Measurements from ENCODE around the gene PDE11A. TPM values are rescaled to one million over a fixed set of nuclear protein-coding genes. Genes with fewer than 3 reads are reported as not detected.

The PDE11A gene
- total RNA-seq, 4 donors from 2014 or later: under 0.01 to 0.58 (median under 0.01) TPM; not detected in 1

DNA sequence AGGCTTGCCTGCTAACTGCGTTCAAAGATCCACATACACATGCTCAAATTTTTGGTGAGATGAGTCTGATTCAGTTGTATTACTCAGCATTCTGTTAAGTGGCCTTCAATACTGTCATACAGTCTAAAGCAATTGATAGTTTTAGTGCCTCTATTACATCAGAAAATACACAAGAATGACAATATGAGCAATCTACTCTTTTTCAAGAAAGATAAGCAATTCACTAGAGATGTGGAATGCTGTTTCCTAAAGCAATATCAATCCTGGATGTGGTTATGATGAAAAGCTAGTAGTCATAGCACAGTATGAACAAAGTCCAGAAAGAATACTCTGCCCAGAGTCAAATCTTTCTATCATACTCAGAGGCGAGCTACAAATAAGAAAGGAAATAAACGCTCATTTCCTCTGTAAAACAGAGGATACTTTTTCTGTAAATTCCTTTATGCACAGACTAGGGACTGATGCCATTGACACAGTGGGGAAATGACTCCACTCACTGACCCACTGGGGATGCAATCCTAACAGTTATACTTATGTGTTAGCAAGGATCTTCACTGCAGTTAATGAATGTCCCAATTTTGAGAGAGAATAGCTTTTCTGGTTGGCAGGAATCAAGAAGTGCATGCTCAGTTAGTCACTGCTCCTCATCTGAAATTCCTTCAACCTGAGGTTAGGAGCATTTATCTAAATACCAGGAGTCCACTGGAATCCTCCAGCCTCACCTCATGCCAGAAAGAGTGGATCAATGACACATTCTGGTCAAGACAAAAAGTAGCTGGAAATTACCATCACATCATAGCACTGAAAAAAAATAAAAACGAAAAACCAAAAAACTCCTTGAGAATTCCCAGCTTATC, 83.3 kb downstream of the PDE11A start:
- DNase-seq (ENCODE audit: extremely low spot score): no peak
- H3K27me3 ChIP-seq: peaks cover 0 to 6% (median 0%) of the 10 kb centered on the region in 4 donors
- no peak overlapping the region for H3K4me3 ChIP-seq
- intact Hi-C loops (cut with DNase I): no loop called here
- no peaks in the 10 kb centered on the region for H3K4me1 ChIP-seq
- H3K27ac ChIP-seq (replicated peaks in 1 of 4): no peak overlapping the region
- WGBS: 74% methylated on average over 4 of the region's 4 CpGs
- TF ChIP-seq POLR2A (IDR thresholded peaks at IDR 0.05; ENCODE audit: low read depth) (no peak), POLR2AphosphoS5 (IDR thresholded peaks at IDR 0.05) (no peak), EP300 (IDR thresholded peaks at IDR 0.05) (no peak)
- TF ChIP-seq, protein P1, sequence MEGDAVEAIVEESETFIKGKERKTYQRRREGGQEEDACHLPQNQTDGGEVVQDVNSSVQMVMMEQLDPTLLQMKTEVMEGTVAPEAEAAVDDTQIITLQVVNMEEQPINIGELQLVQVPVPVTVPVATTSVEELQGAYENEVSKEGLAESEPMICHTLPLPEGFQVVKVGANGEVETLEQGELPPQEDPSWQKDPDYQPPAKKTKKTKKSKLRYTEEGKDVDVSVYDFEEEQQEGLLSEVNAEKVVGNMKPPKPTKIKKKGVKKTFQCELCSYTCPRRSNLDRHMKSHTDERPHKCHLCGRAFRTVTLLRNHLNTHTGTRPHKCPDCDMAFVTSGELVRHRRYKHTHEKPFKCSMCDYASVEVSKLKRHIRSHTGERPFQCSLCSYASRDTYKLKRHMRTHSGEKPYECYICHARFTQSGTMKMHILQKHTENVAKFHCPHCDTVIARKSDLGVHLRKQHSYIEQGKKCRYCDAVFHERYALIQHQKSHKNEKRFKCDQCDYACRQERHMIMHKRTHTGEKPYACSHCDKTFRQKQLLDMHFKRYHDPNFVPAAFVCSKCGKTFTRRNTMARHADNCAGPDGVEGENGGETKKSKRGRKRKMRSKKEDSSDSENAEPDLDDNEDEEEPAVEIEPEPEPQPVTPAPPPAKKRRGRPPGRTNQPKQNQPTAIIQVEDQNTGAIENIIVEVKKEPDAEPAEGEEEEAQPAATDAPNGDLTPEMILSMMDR (IDR thresholded peaks at IDR 0.05): no peak
- H3K36me3 ChIP-seq: no peaks in the 10 kb centered on the region
- H3K9me3 ChIP-seq: no peaks in the 10 kb centered on the region

DNA sequence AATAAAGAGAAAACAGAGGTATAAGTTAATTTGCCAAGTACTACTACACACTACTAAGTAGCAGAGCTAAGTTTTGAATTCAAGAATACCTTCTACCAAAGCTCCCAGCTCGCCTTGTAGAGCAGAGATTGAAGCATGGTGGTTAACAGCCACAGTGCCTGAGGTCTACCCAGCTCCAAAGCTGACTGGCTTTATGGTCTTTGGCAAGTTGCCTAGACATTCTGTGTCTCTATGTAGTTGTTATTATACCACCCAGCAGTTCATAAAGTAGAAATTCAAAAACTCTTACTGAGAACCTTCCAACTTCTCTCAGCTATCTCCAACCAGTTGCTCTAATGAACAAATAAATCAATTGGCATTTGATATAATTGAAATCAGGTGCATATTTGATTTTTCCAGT, 87.8 kb downstream of the PDE11A start:
- no peak for DNase-seq (ENCODE audit: extremely low spot score)
- no peaks in the 10 kb centered on the region for H3K4me1 ChIP-seq
- TF ChIP-seq POLR2A (IDR thresholded peaks at IDR 0.05; ENCODE audit: low read depth): no peak
- TF ChIP-seq EP300 (IDR thresholded peaks at IDR 0.05): no peak
- TF ChIP-seq, protein P1 (IDR thresholded peaks at IDR 0.05): no peak
- no peak for TF ChIP-seq POLR2AphosphoS5 (IDR thresholded peaks at IDR 0.05)
- 83% methylated on average over 1 of the region's 1 CpG for WGBS
- intact Hi-C loops (cut with DNase I): no loop called here
- H3K9me3 ChIP-seq: no peaks in the 10 kb centered on the region
- peaks cover 0 to 6% (median 0%) of the 10 kb centered on the region in 4 donors for H3K27me3 ChIP-seq
- no peak overlapping the region for H3K27ac ChIP-seq (replicated peaks in 1 of 4)
- H3K36me3 ChIP-seq: no peaks in the 10 kb centered on the region
- no peak overlapping the region for H3K4me3 ChIP-seq

DNA sequence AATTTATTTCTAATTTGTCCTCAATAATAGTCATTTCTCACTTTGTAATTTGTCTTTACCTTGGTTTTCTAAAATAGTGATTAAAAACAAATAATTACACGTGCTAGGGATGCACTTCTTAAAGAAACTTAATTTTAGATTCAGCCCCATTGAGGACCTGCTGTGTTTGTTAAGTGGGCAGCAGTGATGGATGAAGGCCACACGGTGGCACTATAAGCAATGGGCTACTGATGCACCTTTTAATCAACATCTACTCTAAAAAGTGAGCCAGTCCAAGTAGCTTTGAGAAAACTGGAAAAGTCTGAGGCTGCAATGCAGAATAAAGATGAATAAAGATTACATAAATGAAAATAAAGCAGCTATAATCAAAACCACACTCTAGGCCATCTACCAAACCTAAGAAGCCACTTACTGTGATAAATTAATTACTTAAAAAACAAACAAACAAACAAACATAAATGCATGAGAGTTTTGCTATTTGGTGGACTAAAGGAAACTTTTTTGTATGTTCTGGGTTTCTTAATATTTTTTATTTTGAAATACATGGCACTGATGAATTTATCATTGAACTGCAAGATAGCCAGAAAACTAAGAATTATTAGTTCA, 89.3 kb downstream of the PDE11A start:
- no peak overlapping the region for H3K4me3 ChIP-seq
- intact Hi-C loops (cut with DNase I): no loop called here
- TF ChIP-seq POLR2A (IDR thresholded peaks at IDR 0.05; ENCODE audit: low read depth): no peak
- TF ChIP-seq, protein P1 (IDR thresholded peaks at IDR 0.05): peak in 2 of 3 experiments; percentile 16 to 50

DNA sequence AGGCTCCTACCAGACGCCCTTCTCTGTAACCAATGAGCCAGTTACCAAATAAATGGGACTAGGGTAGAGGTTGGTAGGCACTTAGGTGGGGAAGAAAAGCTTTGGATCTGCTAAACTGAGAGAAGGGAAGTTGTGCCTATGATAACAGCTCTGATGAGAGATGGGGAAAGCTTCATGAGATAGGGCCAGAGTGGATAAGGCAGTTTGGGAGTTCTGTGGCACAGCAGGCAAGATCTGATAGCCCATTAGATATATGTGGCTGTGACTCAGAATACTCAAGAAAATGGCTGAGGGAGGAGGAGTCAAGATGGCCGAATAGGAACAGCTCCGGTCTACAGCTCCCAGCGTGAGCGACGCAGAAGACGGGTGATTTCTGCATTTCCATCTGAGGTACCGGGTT, 99.8 kb downstream of the PDE11A start:
- no peaks in the 10 kb centered on the region for H3K27me3 ChIP-seq
- no peak overlapping the region for H3K27ac ChIP-seq (replicated peaks in 1 of 4)
- no peaks in the 10 kb centered on the region for H3K9me3 ChIP-seq
- no peaks in the 10 kb centered on the region for H3K4me1 ChIP-seq
- 88% methylated on average over 7 of the region's 8 CpGs for WGBS
- no peak for TF ChIP-seq POLR2A (IDR thresholded peaks at IDR 0.05; ENCODE audit: low read depth)
- no peak for TF ChIP-seq POLR2AphosphoS5 (IDR thresholded peaks at IDR 0.05)
- DNase-seq (ENCODE audit: extremely low spot score): no peak
- no peaks in the 10 kb centered on the region for H3K36me3 ChIP-seq
- intact Hi-C loops (cut with DNase I): no loop called here
- H3K4me3 ChIP-seq: no peak overlapping the region

More for the DNA sequence above, 89.3 kb downstream of the PDE11A start:
- Histone ChIP-seq H3K4me1 (no peaks in the 10 kb centered on the region), H3K27ac (replicated peaks in 1 of 4) (no peak overlapping the region), H3K27me3 (peaks cover 0 to 6% (median 0%) of the 10 kb centered on the region in 4 donors), H3K36me3 (no peaks in the 10 kb centered on the region), H3K9me3 (no peaks in the 10 kb centered on the region)
- no peak for DNase-seq (ENCODE audit: extremely low spot score)
- 1% methylated on average over 2 of the region's 2 CpGs for WGBS

DNA sequence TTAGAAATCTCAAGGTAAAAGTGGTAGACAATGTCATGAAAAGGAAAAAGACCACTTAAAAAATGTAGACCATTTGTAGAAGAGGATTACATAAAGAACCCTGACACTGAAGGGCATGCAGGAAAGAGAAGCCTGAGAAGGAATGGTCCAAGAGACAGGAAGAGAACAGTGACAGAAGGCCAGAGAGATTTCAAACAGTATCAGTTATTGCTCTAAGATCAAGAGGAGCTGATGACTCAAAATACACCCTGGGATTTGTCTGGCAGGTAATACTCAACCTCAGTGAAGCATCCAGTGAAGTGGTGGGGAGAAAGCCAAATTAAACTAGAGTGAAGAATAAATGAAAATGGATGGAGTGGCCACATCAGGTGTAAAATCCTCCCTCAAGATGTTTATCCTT, 100.5 kb downstream of the PDE11A start:
- Histone ChIP-seq H3K27ac (replicated peaks in 1 of 4) (no peak overlapping the region), H3K27me3 (no peaks in the 10 kb centered on the region), H3K9me3 (no peaks in the 10 kb centered on the region), H3K4me3 (no peak overlapping the region), H3K36me3 (no peaks in the 10 kb centered on the region), H3K4me1 (no peaks in the 10 kb centered on the region)
- TF ChIP-seq EP300 (IDR thresholded peaks at IDR 0.05): no peak
- no peak for TF ChIP-seq POLR2AphosphoS5 (IDR thresholded peaks at IDR 0.05)
- TF ChIP-seq, protein P1 (IDR thresholded peaks at IDR 0.05): no peak
- no peak for TF ChIP-seq POLR2A (IDR thresholded peaks at IDR 0.05; ENCODE audit: low read depth)
- intact Hi-C loops (cut with DNase I): no loop called here
- no peak for DNase-seq (ENCODE audit: extremely low spot score)
